H7 (cell line): ENCODE results near the gene MYH15. TPM values are rescaled to one million over a fixed set of nuclear protein-coding genes. Genes with fewer than 3 reads are reported as not detected.

ENCODE experiments used
- DNase-seq: peaks from one replicate; pipeline ENCODE4 v3.0.0; 2012
- H3K27me3 ChIP-seq: 2 replicates; pipeline ENCODE4 v1.6.0; 2011; ENCODE audit warnings: mild to moderate bottlenecking, low read length; ENCODE audit not compliant: control insufficient read depth, insufficient read depth
- H3K36me3 ChIP-seq: replicated peaks from 2 replicates; pipeline ENCODE4 v1.5.1; 2011; ENCODE audit warnings: low read length; ENCODE audit not compliant: control insufficient read depth, insufficient read depth
- H3K4me3 ChIP-seq: 2 replicates; pipeline ENCODE4 v1.5.1; 2011; ENCODE audit warnings: low read depth, mild to moderate bottlenecking, control low read depth, low read length, moderate library complexity; ENCODE audit not compliant: insufficient read depth
- total RNA-seq: library from RNA; depleted of rRNA; stranded (reverse); fragments of >200 nt; shearing (Covaris generic); gene quantifications from 2 replicates; pipeline ENCODE4 v1.2.3, GENCODE V29; 2014; rRNA removed

Gene MYH15
- total RNA-seq, result 0.07 and 0.15 TPM in 2 replicates

DNA sequence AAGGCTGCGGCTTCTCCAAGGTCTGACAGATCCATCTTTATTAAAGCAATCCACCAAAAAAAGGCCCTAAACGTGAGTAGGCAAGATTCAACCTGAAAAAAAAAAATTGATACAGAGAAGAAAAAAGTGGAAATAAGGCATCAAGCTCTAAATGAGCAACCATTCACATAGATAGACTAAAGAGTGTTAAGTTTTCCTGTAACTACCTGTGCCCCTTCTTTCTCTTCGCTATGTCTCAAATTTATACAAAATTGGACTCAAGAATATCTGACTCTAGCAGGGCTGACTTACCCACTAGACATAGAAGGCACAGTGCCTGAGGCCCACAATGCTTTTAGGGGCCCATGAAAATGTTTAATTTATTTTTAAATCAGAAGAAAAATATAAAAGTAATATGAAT lies at the start of gene MYH15:
MYH15 (minus strand) TSS at position 101 of the 400 bp plus-strand sequence; CDS start at position 35, 66 bp downstream.
- Histone ChIP-seq H3K4me3 (no peak within 1 kb of the TSS), H3K27me3 (no peaks in the 10 kb centered on the region)

DNA sequence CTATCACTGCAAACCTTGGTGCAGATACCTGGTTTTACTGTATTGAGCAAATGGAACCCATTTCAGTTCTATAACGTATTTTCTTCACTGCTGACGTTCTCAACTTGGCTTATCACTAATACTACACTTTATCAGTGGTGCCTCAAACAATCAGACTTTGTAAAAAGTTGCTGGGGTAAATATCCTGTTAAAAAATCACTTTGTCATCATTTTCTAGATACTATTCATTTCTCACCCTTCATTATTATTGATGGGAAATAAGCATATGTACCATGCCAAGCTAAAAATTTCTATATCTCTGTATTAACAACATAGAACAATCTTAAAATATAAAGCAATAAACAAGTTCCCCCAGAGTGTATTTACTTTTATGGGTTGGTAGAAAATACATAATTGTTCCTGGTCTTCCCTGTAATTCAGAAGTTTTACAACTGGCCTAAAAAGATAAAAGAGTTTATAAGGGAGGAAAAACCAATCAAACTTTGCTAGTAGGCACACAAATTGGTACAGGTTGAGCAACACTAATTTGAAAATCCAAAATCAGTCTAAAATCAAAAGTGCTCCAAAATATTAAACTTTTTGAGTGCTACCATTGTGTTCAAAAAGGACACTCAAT lies 45.7 kb upstream of the MYH15 start:
- H3K4me3 ChIP-seq, result no peak overlapping the region
- peaks cover 14% of the 10 kb centered on the region for H3K36me3 ChIP-seq
- no peak for DNase-seq
- no peaks in the 10 kb centered on the region for H3K27me3 ChIP-seq

More for the DNA sequence above, at the start of gene MYH15:
- DNase-seq, result no peak
- H3K36me3 ChIP-seq, result no peaks in the 10 kb centered on the region

GRCh38 chr3:108554913-108555571 lies 44.6 kb upstream of the MYH15 start:
- H3K36me3 ChIP-seq, result peaks cover 12% of the 10 kb centered on the region
- no peaks in the 10 kb centered on the region for H3K27me3 ChIP-seq
- no peak overlapping the region for H3K4me3 ChIP-seq
- no peak for DNase-seq

DNA sequence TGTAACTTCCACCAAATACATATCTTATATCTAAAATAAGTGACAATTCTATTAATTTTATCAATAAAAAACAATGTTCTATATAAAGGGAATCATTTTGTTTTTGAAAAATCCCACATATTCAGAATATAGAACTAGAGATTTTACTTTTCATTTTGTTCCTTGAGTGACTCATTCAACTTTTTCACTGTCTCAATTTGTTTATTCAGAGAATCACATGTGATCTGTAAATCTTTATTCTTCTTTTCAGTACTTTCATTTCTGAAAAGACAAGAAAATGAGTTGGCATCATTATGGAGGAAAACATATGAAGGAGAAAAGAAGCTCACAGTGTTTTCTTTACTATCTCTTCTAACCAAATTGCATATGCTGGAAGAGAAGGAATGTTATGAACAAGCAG lies 43.8 kb upstream of the MYH15 start:
- Histone ChIP-seq H3K27me3 (no peaks in the 10 kb centered on the region), H3K36me3 (peaks cover 12% of the 10 kb centered on the region), H3K4me3 (no peak overlapping the region)
- DNase-seq, result no peak

- Histone ChIP-seq H3K36me3 (peaks cover 9% of the 10 kb centered on the region), H3K27me3 (no peaks in the 10 kb centered on the region), H3K4me3 (no peak overlapping the region)
- no peak for DNase-seq
These were observed 42.1 kb upstream of the MYH15 start for GRCh38 chr3:108552267-108553159.

GRCh38 chr3:108548886-108549285 lies 38.5 kb upstream of the MYH15 start:
- H3K36me3 ChIP-seq, result peaks cover 1% of the 10 kb centered on the region
- no peak overlapping the region for H3K4me3 ChIP-seq
- H3K27me3 ChIP-seq, result no peaks in the 10 kb centered on the region
- no peak for DNase-seq

DNA sequence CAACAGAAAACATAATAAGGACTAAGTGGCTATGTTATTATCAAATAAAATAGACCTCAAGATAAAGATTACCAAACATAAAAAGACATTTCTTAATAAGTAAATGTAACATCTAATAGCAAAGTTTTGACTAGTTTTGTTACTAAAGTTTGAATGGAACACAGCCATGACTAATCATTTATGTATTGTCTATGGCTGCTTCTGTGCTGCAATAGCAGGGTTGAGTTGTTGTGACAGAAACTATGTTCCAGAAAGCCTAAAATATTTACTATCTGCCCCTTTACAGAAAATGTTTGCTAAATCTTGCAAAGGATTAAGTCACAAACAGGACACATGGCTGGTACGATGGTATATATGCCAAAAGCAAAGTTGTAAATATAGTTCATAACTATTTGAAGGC lies 37.9 kb upstream of the MYH15 start:
- Histone ChIP-seq H3K27me3 (no peaks in the 10 kb centered on the region), H3K4me3 (no peak overlapping the region), H3K36me3 (peaks cover 7% of the 10 kb centered on the region)
- no peak for DNase-seq

DNA sequence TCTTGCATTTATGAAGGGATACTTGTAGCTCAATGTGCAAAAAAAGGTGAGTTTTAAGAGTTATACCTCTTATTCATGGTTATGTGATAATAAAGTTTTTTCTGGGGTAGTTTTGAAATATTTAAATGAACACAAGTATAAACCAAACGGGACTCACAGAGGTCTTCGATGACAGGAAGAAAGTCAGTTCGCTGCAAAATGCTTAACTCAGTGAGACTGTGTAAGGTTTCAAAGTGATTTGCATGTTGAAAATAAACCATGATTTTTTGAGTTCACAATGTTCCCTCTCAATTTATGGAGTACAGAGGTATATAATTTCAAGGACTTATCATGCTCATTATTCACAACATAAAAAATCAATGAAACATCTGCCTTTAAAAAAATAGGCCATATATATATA lies 36.3 kb upstream of the MYH15 start:
- Histone ChIP-seq H3K36me3 (peaks cover 7% of the 10 kb centered on the region), H3K27me3 (no peaks in the 10 kb centered on the region), H3K4me3 (no peak overlapping the region)
- DNase-seq, result no peak

DNA sequence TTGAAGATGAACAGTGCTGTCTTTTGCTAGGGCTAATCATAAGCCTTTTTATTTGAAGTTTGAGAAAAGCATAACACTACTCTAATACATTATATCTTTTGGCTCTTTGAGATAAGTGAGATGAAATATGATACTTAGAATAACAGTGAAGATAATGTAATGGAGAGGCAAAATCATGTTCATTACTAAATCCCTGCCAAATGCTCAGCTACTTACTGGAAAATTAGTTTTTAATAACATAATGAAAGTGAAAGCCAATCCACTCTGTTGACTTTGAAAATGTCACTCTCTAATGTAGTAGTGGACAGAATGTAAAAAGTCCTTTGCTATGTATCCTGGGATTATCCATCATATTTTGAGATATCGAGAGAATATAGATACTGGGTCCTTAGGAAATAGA lies 35.9 kb upstream of the MYH15 start:
- Histone ChIP-seq H3K27me3 (no peaks in the 10 kb centered on the region), H3K4me3 (no peak overlapping the region), H3K36me3 (peaks cover 7% of the 10 kb centered on the region)
- no peak for DNase-seq

GRCh38 chr3:108538083-108538482 lies 27.7 kb upstream of the MYH15 start:
- no peak for DNase-seq
- no peak overlapping the region for H3K4me3 ChIP-seq
- H3K27me3 ChIP-seq, result no peaks in the 10 kb centered on the region
- no peaks in the 10 kb centered on the region for H3K36me3 ChIP-seq

DNA sequence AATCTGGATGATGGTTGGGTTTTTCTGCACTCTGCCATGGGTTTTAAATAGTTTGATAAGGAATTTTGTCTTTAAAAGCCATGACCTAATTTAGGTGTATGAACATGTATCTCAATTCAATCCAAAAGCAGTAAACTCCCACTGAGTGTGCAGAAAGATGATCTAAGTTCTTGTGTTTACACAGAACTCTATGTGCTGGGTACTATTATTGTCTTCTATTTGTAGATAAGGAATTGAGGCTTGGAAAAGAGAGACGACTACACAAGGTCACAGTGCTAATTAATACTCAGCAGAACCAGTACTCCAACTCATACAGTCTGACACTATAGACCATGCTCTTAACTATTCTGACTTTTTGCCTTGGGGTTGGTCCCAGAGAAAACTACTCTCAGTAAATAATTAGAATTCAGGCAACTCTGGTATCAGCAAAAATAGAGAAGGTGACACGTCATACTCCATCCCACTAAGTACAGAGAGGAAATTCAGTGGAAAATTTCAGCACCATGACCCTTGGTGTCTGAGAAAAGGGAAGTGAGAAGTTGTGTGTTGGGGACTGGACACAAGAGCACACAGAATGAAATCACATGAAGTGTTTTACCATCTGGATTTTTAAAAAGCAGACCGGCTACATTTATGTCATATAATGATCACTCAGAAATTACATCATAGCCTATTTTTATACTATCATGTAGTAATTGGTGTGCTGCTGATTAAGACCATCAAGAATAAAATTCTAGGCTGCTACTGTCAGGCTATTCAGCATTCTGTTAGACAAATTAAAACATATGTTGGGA lies 18.3 kb upstream of the MYH15 start:
- no peak overlapping the region for H3K4me3 ChIP-seq
- H3K36me3 ChIP-seq, result no peaks in the 10 kb centered on the region
- H3K27me3 ChIP-seq, result no peaks in the 10 kb centered on the region
- DNase-seq, result no peak

DNA sequence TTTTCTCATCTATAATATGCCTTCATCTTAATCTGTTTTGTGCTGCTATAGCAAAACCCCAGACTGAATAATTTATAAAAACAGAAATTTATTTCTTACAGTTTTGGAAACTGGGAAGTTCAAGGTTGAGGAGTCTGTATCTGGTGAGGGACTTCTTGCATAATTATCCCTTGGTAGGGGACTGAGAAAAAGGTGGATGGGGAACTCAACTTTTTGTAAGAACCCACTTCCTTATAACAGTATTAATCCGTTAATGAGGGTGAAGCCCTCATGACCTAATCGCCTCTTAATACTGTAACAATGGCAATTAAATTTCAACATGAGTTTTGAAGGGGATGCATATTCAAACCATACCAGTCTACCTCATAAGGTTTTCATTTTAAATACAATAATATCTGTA lies 17.4 kb upstream of the MYH15 start:
- H3K27me3 ChIP-seq, result no peaks in the 10 kb centered on the region
- no peak for DNase-seq
- no peaks in the 10 kb centered on the region for H3K36me3 ChIP-seq
- H3K4me3 ChIP-seq, result no peak overlapping the region

- no peak for DNase-seq
- no peaks in the 10 kb centered on the region for H3K27me3 ChIP-seq
- no peaks in the 10 kb centered on the region for H3K36me3 ChIP-seq
- no peak overlapping the region for H3K4me3 ChIP-seq
These were observed 16.7 kb upstream of the MYH15 start for GRCh38 chr3:108527109-108527508.

DNA sequence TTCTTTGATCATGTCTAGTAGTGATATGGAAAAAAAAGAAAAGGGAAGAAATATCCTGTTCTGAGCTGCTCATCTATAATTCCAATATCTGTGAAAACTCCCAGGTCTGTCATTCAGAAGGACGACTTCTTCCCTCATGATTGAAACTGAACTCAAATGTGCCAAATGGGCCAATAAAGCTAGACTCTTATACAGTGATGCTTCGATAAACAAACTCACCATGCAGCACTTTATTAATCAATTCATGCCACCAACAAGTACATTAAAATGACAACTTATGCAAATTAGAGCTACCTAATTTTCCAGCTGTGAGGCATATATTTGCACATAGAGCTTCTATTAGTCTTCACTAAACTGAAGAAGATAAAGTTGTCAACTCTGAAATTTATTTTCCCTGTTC lies 15.6 kb upstream of the MYH15 start:
- Histone ChIP-seq H3K27me3 (no peaks in the 10 kb centered on the region), H3K4me3 (no peak overlapping the region), H3K36me3 (no peaks in the 10 kb centered on the region)
- no peak for DNase-seq
